Stimulated activated naive B cell treated with anti-CD40 and anti-IgM and Interleukin-4, amounts not matched to agents 10 μg/mL and 1 μg/mL and 100 μg/mL, for 72 hours (primary cell): ENCODE results near the gene TMEM30B.
"Not testable (repeated sequence)": the region's sequence is repeated elsewhere in the genome, so short reads cannot be mapped to it uniquely, and the experiment has no call there.

Source experiments
- ATAC-seq, 2 donors: fragments of 150-1000 bp; cut with Tn5 transposase; replicated peaks; 2 replicates each; pipeline ENCODE4 v1.10.0; 2021; ENCODE audit warnings: moderate library complexity in 1 of 2
- DNase-seq: peaks from one replicate; pipeline ENCODE4 v3.0.0; 2021
- H3K27ac Mint-ChIP-seq: one replicate; pipeline ENCODE4 v1.8.0; 2022; ENCODE audit warnings: mild to moderate bottlenecking, mixed read lengths
- H3K27me3 Mint-ChIP-seq, 2 donors: one replicate each; pipeline ENCODE4 v1.8.0; 2022; ENCODE audit warnings: mixed read lengths in 2 of 2
- H3K36me3 Mint-ChIP-seq, 2 donors: one replicate each; pipeline ENCODE4 v1.8.0; 2022; ENCODE audit warnings: mixed read lengths in 2 of 2, mild to moderate bottlenecking in 1 of 2
- H3K4me1 Mint-ChIP-seq, 2 donors: one replicate each; pipeline ENCODE4 v1.8.0; 2022; ENCODE audit warnings: mixed read lengths in 2 of 2, mild to moderate bottlenecking in 1 of 2
- H3K4me3 Mint-ChIP-seq, 2 donors: one replicate each; pipeline ENCODE4 v1.8.0; 2022; ENCODE audit warnings: mild to moderate bottlenecking in 2 of 2, mixed read lengths in 2 of 2, moderate library complexity in 1 of 2
- H3K9me3 Mint-ChIP-seq, 2 donors: one replicate each; pipeline ENCODE4 v1.8.0; 2022; ENCODE audit warnings: mixed read lengths in 2 of 2, mild to moderate bottlenecking in 1 of 2

TMEM30B gene

DNA sequence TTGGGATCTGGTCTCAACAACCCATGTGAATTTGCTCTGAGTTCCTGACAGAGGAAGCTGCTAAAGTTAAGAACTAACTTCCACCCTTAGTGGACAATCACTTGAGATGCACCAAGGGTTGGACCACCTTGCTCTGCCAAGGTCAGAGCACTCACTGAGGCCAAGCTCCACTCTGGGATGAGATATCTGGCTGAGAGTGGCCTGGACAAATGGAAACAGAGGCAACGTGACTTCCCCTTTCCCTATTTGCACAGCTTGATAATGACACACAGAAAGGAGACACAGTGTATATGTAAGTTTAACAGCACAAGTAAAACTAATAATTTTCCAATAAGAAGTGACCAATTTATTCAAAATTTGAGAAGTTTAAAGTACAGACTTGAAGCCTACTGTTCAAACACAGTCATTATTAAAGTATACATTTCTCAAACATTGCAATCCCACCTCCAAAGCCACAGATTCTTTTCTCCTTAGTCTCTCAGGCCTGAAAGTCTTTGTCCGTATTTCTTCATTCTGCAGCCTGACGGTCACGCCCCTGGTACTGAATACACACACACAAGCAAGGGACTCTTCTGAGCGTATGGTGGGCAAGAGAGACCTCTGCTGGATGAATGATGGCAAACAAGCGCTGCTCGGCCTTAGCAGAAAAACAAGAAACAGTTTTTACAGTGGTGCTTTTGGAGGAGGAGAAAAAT, 28.6 kb downstream of the TMEM30B start:
- no peaks in the 10 kb centered on the region for H3K36me3 Mint-ChIP-seq
- DNase-seq (peak; percentile 50), ATAC-seq (peak; percentile 98 to 99)
- H3K27me3 Mint-ChIP-seq = peaks cover 0 to 14% of the 10 kb centered on the region in 2 donors
- H3K4me3 Mint-ChIP-seq = no peak overlapping the region
- H3K4me1 Mint-ChIP-seq = peaks cover 0 to 3% of the 10 kb centered on the region in 2 donors
- H3K9me3 Mint-ChIP-seq = no peaks in the 10 kb centered on the region
- no peak overlapping the region for H3K27ac Mint-ChIP-seq

DNA sequence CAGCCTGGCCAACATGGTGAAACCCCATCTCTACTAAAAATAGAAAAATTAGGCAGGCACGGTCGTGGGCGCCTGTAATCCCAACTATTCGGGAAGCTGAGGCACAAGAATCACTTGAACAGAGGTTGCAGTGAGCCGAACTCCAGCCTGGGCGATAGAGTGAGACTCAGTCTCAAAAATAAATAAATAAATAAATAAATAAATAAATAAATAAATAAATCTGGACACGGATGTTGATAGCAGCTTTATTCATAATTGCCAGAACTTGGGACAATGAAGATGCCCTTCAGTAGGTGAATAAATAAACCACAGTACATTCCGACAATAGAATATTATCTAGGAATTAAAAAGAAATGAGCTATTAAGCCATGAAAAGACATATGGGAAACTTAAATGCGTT, 31.1 kb downstream of the TMEM30B start:
- no peak overlapping the region for H3K27ac Mint-ChIP-seq
- ATAC-seq (no peak), DNase-seq (no peak)
- peaks cover 0 to 17% of the 10 kb centered on the region in 2 donors for H3K27me3 Mint-ChIP-seq
- no peaks in the 10 kb centered on the region for H3K36me3 Mint-ChIP-seq
- no peaks in the 10 kb centered on the region for H3K9me3 Mint-ChIP-seq
- peaks cover 0 to 3% of the 10 kb centered on the region in 2 donors for H3K4me1 Mint-ChIP-seq
- H3K4me3 Mint-ChIP-seq = no peak overlapping the region

DNA sequence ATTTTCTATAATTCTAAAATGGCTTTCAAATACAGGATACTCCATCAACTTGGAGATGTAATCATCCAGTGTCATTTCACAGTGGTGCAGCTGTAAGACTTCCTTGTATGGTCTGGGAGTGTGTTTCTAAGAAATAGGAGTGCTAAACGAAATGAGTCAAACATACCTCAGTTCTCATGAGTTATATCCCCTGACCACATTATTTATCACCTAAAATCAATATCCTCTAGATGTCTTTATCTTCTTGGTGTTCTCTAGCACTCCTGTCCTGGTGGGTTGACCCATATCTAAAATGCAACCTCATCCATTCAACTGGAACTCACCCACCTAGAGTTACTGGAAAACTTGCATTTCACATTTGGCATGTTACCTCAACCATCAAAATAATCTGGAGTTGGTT, 33.2 kb downstream of the TMEM30B start:
- Mint-ChIP-seq H3K4me3 (no peak overlapping the region), H3K27ac (no peak overlapping the region), H3K27me3 (peaks cover 4 to 17% of the 10 kb centered on the region in 2 donors), H3K9me3 (no peaks in the 10 kb centered on the region), H3K4me1 (peaks cover 0 to 3% of the 10 kb centered on the region in 2 donors), H3K36me3 (no peaks in the 10 kb centered on the region)
- no peak for DNase-seq
- ATAC-seq = no peak

DNA sequence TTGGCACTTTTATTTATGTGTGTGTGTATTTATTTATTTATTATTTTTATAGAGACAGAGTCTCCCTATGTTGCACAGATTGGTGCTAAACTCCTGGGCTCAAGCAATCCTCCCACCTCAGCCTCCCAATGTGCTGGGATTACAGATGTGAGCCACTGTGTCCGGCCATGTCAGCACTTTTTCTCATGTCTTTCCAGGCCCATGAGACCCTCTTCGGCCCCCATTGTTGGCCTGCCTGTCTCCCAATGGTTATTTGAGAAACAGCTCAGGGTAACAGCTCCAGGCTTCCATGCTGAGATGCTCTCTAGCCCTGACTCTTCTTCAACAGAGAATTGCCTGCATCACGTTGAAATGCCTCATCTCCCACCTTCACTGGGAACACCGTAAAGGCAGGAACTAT, 34.4 kb downstream of the TMEM30B start:
- ATAC-seq (no peak), DNase-seq (no peak)
- Mint-ChIP-seq H3K36me3 (no peaks in the 10 kb centered on the region), H3K4me1 (no peaks in the 10 kb centered on the region), H3K4me3 (no peak overlapping the region), H3K27ac (no peak overlapping the region), H3K9me3 (no peaks in the 10 kb centered on the region), H3K27me3 (peaks cover 5 to 17% of the 10 kb centered on the region in 2 donors)

DNA sequence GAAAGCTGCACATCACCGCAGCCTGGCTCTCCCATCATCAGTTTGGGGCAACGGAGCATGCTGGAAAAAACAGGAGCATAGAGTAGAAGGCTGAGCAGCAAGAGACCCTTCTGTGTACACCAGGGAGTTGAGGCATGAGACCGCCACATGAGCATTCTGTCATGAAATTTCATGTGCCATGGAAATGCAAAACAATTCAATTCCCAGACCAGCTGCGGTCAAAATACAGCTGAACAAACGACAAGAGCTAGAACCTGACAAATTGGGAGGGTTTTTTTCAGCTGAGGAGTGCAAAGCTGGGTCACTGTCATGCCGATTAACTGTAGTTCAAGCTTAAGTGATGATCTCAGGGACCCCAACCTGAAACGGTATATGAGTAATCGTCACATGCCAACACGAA, 37.1 kb downstream of the TMEM30B start:
- peaks cover 0 to 4% of the 10 kb centered on the region in 2 donors for H3K36me3 Mint-ChIP-seq
- peaks cover 18 to 23% of the 10 kb centered on the region in 2 donors for H3K27me3 Mint-ChIP-seq
- ATAC-seq (no peak), DNase-seq (no peak)
- H3K4me3 Mint-ChIP-seq = no peak overlapping the region
- H3K4me1 Mint-ChIP-seq = no peaks in the 10 kb centered on the region
- H3K27ac Mint-ChIP-seq = no peak overlapping the region
- H3K9me3 Mint-ChIP-seq = peaks cover 9 to 14% of the 10 kb centered on the region in 2 donors

DNA sequence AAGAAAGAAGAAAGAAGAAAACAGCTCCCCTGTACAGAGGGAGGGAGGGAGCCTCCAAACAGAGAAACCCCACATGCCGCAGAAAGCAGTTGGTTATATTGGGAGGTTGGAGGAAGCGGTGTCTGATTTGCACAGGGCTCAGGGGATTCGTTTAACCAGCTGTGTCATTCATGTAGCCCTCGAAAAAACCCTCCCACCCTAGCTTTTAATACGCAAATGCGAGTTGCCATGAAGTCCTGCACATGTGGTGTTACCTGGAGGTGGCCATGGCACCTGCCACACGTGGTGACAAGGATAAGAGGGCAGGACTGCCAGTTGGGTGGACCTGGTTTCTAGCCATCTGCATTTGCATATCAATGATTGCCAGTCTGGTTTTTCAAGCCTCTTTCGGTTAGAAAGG, 40.9 kb downstream of the TMEM30B start:
- DNase-seq = no peak
- peaks cover 9 to 14% of the 10 kb centered on the region in 2 donors for H3K9me3 Mint-ChIP-seq
- no peaks in the 10 kb centered on the region for H3K4me1 Mint-ChIP-seq
- H3K27me3 Mint-ChIP-seq = peaks cover 18 to 27% of the 10 kb centered on the region in 2 donors
- no peak overlapping the region for H3K27ac Mint-ChIP-seq
- H3K4me3 Mint-ChIP-seq = no peak overlapping the region
- ATAC-seq = no peak
- H3K36me3 Mint-ChIP-seq = peaks cover 0 to 4% of the 10 kb centered on the region in 2 donors

DNA sequence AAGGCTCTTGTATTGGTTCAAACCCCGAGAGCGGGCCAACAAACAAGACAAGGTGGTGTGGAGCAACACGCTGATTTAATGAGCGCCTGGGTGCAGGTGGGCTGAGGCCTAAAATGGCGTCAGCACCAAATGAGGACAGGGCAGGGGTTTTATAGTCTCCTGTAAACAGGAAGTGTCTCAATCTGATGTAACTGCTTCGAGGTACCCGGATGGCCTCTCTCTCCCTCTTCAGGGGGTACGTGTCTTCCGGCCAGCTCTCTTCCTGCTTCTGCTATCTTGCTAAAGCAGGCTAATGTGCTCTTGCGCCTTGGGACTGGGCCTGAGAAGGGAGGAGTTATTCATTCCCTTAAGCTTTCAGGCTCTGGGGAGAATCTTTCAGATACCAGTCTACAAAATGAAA, 41.9 kb downstream of the TMEM30B start:
- not testable (repeated sequence) for DNase-seq, H3K4me3 Mint-ChIP-seq, H3K4me1 Mint-ChIP-seq, ATAC-seq, H3K27ac Mint-ChIP-seq, H3K36me3 Mint-ChIP-seq
- peaks cover 9 to 14% of the 10 kb centered on the region in 2 donors for H3K9me3 Mint-ChIP-seq
- H3K27me3 Mint-ChIP-seq = peaks cover 24 to 34% of the 10 kb centered on the region in 2 donors

DNA sequence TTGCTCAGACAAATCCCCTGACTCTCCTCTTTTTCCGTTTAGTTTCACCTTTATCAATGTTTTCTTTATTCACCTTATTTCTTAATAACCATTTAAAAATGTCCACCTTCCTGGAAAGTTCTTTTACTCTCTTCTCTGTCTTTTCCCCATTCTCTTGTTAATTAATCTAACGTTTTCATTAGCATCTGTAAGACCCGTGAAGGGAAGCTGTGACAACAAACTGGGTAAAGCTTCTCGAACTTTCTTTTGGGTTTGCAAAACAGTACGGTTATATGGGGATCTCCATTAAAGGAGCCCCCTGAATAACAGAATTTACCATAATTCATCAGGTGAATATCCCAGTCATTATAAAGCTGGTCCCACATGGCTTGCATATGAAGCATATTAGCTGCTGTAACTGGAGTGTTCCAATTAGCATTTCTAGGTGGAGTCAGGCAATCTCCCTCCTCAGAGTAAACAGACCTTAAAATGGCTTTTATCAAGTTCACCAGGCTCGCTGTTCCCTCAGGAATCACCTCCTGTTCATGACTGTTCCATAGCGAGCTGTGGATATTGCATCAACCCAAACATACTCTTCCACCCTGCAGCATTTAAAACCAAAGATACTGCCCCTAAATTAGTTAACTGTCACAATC, 42.4 kb downstream of the TMEM30B start:
- Mint-ChIP-seq H3K9me3 (peaks cover 9 to 14% of the 10 kb centered on the region in 2 donors), H3K36me3 (peaks cover 0 to 4% of the 10 kb centered on the region in 2 donors), H3K4me1 (no peaks in the 10 kb centered on the region), H3K4me3 (no peak overlapping the region), H3K27ac (no peak overlapping the region), H3K27me3 (peaks cover 25 to 34% of the 10 kb centered on the region in 2 donors)
- DNase-seq = no peak
- no peak for ATAC-seq

DNA sequence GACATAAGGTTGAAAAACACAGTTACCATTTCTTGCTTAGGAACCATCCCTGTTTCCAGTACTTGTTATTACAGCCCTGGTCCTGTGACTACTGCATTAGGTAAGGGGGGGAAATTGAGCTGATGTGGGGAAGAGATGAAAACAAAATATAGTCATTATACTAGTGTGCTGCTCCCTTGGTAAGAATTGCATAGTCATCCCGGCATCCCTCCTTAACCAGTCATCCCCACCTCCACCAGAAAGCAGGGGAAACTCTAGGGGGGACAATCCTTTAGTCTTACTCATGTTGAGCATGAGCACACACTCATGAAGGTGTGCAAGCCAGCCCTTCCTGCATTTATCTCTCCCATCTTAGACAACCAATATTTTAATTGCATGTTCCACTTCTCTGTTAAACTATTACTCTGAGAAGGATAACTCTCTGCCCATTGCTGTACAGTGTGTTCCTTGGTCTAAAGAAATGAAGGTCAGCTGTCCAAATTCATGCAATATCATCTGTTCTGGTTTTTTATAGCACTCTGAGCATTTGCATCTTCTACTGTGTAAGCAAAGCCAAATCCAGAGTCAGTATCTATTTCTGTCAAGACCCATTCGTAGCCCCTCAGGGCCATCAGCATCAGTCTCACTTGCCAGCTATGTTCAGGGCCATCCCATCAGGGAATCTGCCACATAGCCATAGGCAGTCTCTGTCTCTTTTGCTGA, 46.8 kb downstream of the TMEM30B start:
- no peak overlapping the region for H3K4me3 Mint-ChIP-seq
- DNase-seq = no peak
- H3K27ac Mint-ChIP-seq = no peak overlapping the region
- no peak for ATAC-seq
- peaks cover 34% of the 10 kb centered on the region in 2 donors for H3K27me3 Mint-ChIP-seq
- H3K4me1 Mint-ChIP-seq = no peaks in the 10 kb centered on the region
- no peaks in the 10 kb centered on the region for H3K36me3 Mint-ChIP-seq
- H3K9me3 Mint-ChIP-seq = no peaks in the 10 kb centered on the region

DNA sequence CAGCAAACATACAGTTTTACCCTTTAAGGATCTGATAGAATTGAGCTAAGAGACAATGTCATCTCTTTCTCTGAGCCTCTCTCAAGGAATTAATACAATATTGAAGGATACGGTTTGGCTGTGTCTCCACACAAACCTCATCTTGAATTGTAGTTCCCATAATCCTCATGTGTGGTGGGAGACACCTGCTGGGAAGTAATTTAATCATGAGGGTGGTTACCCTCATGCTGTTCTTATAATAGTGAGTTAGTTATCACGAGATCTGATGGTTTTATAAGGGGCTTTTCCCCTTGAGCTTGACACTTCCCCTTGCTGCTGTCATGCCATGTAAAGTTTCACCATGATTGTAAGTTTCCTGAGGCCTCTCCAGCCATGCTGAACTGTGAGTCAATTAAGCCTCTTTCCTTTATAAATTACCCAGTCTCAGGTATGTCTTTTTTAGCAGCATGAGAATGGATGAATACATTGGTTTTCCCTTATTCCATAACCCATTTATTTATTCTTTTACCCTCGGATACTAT, 47.6 kb downstream of the TMEM30B start:
- peak in 1 of 2 donors; percentile 68 for ATAC-seq
- Mint-ChIP-seq H3K36me3 (no peaks in the 10 kb centered on the region), H3K4me1 (no peaks in the 10 kb centered on the region), H3K27me3 (peaks cover 37% of the 10 kb centered on the region in 2 donors), H3K9me3 (no peaks in the 10 kb centered on the region), H3K4me3 (no peak overlapping the region), H3K27ac (no peak overlapping the region)
- DNase-seq = no peak

DNA sequence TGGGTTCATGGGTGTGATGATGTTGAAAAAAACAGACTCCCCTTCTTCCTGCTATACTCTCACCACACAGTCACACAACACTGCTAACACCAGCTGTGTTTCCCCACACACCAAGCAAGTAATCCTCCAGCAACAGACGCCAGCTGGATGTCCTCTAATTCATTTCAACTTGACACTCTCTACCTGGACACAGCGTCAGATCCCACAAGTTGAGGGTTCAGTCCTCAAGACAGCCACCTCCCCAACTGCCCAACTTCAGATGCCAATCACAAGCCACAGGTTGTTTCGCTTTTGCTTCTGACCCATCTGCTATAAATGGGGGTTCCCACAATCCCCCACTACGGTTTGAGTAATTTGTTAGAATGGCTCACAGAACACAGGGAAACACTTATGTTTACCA, 49.3 kb downstream of the TMEM30B start:
- Mint-ChIP-seq H3K9me3 (no peaks in the 10 kb centered on the region), H3K4me1 (no peaks in the 10 kb centered on the region), H3K4me3 (no peak overlapping the region), H3K27me3 (peaks cover 37 to 40% of the 10 kb centered on the region in 2 donors), H3K27ac (no peak overlapping the region), H3K36me3 (no peaks in the 10 kb centered on the region)
- ATAC-seq (no peak), DNase-seq (no peak)

DNA sequence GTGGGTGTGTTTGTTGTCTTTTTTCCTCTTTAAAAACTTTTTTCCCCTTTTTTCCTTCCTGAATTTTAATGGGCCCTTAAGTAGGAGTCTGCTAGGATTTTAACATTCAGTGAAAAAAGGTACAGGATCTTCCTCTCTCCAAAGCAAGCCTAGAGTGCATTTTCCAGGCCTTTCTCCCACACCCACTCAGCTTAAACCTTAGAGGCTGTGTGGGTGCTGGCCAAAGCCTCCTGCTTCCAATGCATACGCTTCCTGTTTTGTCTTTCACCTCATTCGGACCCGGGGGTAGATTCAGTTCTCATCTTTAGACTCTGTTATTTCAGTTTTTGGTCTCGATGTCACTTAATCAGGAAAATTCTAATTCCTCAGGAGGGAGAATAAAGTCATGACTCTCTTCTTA, 51.2 kb downstream of the TMEM30B start:
- DNase-seq = no peak

DNA sequence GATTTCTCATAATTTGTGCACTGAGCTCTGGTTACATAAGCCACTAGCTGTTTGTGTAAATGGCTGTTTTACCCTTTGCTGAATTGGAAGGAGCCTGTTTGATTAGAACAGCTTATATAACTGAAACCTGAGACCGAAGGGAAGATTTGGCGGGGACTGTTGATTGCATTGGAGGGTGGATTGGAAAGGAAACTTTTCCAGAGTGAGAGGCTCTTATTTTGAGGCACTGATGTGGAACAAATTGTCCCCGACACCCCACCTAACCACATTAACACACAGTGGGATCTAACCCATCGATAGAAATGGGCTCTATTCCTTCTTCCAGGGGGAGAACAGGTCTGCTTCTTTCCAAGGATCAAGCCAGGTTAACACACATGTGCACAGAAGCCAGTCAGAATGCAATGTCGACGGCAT, 51.7 kb downstream of the TMEM30B start:
- Mint-ChIP-seq H3K9me3 (no peaks in the 10 kb centered on the region), H3K27ac (no peak overlapping the region), H3K4me1 (no peaks in the 10 kb centered on the region), H3K36me3 (no peaks in the 10 kb centered on the region), H3K4me3 (no peak overlapping the region), H3K27me3 (peaks cover 33 to 44% of the 10 kb centered on the region in 2 donors)
- ATAC-seq = no peak
- no peak for DNase-seq

More for the DNA sequence above, 51.2 kb downstream of the TMEM30B start:
- no peaks in the 10 kb centered on the region for H3K36me3 Mint-ChIP-seq
- no peaks in the 10 kb centered on the region for H3K9me3 Mint-ChIP-seq
- peaks cover 33 to 44% of the 10 kb centered on the region in 2 donors for H3K27me3 Mint-ChIP-seq
- no peak for ATAC-seq
- H3K4me3 Mint-ChIP-seq = no peak overlapping the region
- no peaks in the 10 kb centered on the region for H3K4me1 Mint-ChIP-seq
- no peak overlapping the region for H3K27ac Mint-ChIP-seq

DNA sequence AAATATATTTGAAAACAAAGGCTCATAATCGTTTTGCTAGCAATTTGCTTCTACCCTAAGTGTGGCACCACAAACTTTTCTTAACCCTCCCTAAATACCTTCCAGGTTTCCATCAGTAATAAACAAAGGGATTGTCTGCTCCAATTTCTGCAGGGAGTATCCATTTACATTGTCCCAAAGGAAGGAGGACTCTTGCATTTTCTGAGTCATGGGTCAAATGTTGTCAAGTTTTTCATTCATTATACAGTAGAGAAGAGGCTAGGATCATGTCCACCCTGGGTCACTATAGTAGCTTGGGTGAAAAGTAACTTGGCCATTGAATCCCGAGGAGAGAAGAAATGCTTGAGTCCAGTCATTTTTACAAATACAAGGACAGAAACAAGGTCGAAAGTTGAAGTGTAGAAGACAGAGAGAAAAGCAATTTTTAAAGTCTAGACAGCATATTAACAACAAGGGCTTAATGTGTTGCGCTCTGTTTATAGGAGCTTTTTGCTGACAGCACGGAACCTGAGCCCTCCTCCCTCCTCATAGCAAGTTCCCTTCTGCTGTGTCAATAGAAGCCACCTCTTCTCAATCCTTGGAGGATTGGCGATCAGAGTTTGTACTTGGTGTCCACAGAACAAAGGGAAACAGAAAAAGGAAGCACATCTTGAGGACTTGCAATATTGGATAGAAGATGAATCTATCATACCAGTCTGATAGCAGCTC, 53.1 kb downstream of the TMEM30B start:
- ATAC-seq (no peak), DNase-seq (no peak)
- Mint-ChIP-seq H3K36me3 (no peaks in the 10 kb centered on the region), H3K27ac (no peak overlapping the region), H3K9me3 (no peaks in the 10 kb centered on the region), H3K27me3 (peaks cover 34 to 53% of the 10 kb centered on the region in 2 donors), H3K4me3 (no peak overlapping the region), H3K4me1 (no peaks in the 10 kb centered on the region)
